HG03039 (cell line): ENCODE measurements around the gene AGAP9.
"Not testable (repeated sequence)": the region's sequence is repeated elsewhere in the genome, so short reads cannot be mapped to it uniquely, and the experiment has no call there.

Experiments used
- ATAC-seq: cut with Tn5 transposase; IDR thresholded peaks from one replicate; pipeline ENCODE4 v1.9.1; 2021; ENCODE audit warnings: mild to moderate bottlenecking, moderate library complexity; ENCODE audit not compliant: unreplicated experiment

The AGAP9 gene

DNA sequence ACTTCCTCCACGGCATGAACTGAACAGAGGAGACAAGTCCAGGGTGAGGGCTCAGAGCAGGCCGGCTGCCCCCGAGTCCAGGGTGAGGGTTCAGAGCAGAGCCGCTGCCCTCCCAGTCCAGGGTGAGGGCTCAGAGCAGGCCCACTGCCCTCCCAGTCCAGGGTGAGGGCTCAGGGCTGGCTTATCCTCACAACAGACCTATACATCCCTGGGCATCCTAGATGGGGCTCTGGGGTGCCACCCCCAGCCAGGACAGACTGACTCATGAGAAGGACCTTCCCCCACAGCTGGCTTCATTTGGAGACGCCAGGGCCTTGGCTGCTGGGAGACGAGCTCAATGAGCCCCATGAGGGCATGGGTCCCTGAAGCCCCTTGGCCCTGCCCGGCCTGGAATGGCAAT is 33.8 kb downstream of the AGAP9 start:
- ATAC-seq: not testable (repeated sequence)

DNA sequence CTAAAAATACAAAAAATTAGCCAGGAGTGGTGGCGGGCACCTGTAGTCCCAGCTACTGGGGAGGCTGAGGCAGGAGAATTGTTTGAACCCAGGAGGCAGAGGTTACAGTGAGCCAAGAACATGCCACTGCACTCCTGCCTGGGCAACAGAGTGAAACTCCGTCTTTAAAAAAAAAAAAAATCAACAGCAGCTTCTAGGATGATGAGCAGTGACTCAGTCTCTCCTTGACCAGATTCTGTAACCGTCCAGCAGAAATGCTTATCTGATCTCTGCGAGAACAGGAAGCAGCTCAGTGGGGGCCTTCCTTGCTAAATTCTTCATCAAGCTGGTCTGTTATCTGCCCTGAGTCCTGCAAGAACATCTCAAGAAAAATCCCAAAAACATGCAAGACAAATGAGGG is 37.5 kb downstream of the AGAP9 start:
- not testable (repeated sequence) for ATAC-seq

DNA sequence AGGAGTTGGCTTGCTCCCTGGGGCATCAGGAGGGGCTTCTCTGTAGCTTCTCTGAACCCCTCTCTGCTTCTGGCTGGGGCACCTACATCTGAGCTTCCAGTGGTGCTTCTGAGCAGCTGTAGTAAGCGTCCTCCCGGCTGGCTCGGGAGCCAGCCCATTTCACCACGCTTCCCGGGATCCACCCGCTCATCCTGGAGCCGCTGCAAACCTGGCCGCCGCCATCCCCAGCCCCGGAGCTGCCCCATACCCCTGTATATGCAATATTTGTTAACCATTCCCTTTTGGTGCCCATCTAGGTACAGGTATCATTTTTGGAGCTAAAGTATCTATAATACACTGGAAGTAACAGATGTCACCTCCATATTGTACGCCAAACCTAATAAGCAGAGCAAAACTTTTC is 38.7 kb downstream of the AGAP9 start:
- ATAC-seq: not testable (repeated sequence)

DNA sequence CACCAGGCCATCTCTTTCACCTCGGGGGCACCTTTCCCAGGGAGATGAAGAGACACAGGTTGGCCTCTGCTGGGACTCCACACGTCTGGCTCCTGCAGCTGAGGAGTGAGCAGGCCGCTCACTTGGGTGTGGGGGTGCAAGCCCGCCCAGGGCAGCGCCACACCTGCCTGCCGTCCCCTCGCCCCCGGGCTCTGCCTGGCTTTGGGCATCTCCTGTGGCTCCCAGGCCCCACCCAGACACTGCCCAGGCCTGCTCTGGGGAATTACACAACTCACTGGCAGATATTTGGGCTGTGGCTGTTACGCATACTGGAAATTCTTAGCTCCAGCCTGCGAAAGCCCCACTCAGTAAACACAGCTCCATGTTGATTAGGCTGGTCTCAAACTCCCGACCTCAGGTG is 39.5 kb downstream of the AGAP9 start, which contains the start of gene ANXA8:
Gene ANXA8, minus strand, starts transcription at position 193 of the 400 bp plus-strand sequence. Its CDS starts 182 bp downstream, at position 11.
- not testable (repeated sequence) for ATAC-seq

DNA sequence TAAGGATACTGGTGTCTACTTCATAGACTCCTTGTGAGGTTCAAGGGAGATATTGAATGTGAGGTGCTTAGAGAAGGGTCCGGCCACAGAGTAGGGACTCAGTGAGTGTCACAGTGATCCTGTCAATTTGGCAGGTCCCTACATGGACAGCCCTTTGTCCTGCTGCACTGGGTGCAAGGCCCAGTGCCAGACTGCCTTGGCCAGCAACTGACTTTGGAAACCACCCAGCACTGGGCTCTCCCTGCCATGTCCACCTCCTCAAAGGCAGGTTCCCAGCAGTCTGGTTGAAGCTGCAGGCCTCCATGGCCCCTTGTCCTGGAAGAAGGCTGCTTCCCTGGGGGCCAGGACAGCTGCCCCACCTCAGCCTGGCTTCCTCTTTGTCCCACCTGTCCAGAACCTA is 41.1 kb downstream of the AGAP9 start:
- not testable (repeated sequence) for ATAC-seq

DNA sequence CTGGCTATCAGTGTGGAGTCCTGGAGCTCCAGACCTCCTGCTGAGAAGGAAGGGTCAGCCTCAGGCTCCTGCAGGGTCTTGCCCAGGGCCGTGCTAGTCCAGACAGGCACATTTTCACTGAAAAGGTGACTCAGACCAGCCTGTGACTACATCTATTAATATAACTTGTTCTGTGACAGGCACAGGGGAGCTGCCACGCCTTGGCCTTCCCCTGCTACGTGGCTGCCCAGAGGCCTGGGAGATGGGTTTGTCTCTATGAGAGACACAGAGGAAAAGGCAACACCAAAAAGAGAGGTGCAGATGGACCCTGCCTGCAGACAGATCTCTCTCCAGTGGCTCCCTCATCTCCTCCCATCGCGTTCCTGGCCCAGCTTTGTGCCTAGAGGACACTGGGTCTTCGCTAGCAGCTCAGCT is 41.7 kb downstream of the AGAP9 start:
- ATAC-seq: not testable (repeated sequence)

DNA sequence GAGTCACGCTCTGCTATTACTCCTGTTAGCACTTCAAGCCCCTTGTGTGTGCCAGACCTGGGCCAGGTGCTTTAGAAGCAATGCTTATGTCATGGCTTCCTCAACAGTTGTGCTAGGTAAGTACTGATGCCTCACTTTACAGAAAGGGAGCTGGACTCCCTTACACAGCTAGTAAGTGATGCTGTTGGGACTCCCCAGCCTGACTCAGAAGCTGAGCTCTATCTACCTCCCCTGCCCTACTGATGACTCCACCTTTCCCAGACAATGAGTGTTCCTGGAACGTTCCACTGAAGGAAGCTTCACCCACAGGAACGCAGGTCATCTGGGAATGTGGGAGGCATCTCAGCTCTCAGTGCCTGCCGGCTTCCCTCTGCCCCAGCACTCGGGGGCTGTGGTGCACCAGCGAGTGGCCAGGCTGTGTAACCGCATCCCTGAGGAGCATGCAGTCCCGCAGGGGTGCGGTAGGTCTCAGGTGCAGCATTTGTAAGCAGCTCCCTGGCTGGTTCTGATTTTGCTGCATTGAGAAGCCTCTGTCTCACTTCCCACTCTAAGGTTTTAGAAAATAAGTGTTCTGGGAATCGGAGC is 42.2 kb downstream of the AGAP9 start:
- not testable (repeated sequence) for ATAC-seq

DNA sequence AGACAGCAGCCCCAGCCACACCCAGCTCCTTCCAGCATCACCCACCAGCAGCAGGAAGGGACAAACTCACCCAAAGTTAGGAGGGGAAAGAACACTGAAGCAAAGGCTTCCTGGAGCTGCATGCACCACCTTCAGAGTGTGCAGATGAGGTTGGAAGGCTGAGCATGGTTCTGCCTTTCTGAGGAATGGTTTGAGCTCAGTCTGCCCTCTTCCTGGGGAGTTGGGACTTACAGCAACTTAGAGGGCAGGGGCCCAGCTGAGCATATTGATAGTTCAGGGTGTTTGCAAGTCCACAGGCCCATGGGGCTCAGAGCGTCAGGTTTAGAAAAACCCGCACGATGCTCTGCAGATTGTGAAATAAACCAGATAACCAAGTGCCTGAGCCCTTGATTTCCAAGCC is 43.3 kb downstream of the AGAP9 start:
- not testable (repeated sequence) for ATAC-seq

DNA sequence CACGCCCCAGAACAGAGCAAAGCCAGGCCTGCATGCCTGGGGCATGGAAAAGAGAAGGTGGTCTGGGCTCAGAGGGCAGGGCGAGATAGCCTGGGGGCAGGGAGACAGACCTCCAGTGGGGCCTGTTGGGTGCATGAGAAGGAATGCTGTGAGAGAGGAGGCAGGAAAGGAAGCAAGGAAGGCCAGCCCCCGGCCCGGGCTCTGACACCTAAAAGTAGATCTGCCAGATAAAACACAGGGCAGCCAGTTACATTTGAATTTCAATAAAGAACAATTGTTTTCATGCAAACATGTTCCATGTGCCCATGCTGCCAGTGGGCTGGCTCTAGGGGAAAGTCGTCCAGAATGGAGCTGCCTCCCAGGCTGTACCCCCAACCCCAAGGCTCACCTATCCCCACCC is 45.3 kb downstream of the AGAP9 start:
- ATAC-seq: not testable (repeated sequence)

DNA sequence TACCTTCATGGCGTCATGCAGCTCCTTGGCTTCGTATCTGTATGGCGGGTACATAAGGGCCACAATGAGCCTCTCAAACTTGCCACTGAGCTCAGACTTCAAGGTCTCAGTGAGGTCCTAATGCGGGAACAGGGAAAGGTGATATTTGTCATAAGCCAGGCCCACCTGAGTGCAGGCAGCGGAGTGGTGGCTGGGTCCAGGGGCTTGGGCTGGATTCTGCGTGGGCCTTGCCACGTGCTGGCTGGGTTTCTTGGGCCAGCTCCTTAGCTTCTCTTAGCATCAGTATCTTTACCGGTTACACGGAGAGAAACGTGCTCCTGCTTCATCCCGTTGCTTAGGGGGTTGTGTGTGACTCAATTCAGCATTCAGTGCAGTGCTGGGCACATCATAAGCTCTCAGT is 46.4 kb downstream of the AGAP9 start:
- ATAC-seq: not testable (repeated sequence)

DNA sequence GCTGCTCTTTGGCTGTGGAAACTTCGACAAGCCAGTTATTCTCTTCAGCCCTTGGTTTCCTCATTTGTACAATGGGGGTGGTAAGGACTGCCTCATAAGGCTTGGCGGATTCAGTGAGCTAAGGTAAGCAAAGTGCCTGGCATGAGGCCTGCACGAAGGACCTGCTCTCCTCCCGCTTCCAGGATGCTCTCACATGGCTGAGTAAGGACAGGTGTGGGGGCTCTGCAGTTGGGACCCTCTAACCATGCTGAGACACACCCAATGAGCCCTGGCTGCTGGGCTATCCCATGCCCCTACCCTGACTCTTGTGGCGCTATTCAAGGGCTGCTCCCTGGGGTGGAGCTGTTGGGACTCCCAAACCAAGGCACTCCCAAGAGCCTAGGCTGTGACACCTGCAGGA is 48.3 kb downstream of the AGAP9 start:
- not testable (repeated sequence) for ATAC-seq

DNA sequence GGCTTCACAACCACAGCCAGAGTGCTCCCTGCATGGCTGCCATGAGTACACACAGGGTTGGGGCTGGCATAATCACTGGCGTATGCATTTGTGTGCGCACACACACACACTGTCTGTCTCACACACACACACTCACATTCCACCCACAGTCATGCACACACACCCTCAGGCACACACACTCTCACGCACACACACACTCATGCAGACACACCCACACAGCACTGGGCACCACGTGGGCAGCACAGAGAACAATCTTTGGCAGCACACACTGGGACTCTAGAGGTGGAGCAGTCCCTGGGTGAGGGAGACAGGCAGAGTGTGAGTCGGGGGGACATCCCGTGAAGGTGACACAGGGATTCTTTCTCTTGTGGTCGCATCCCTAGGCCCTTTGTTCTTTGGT is 49.9 kb downstream of the AGAP9 start:
- ATAC-seq: not testable (repeated sequence)

DNA sequence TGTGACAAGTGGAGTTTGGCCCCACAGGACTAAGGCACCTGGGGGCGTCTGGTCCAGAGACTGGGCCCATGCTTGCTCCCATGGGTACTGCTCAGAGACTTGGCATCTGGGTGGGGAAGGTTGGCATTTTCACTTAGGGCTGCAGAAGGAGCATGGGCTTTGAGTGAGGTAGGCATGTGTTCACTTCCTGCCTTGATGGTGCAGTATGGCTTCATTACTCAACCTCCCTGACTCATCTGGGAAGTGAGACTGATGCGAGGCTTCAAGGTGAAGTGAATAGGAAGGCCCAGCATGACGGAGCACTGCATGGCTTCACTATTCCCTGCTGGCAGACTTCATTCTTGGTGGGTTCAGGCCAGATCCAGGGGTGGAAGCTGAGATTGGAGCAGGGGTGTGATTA is 50.8 kb downstream of the AGAP9 start:
- ATAC-seq: not testable (repeated sequence)

DNA sequence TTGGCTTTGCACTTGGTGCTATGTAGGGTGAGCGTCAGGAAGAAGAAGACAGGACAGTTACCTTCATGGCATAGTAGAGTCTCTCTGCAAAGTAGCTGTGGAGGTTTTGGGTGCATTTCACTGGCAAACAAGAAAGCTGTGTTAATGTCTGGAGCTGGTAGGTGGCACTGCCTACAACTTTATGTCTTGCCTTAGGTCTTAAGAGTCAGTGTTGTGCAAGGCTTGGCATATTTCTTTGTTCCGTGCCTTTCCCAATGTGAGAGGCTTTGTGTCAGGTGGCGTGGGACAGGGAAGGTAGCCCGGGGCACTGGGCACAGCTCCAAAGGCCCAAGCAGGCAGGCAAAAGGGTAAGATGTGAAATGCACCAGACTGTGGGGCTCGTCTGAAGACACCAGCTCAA is 51.4 kb downstream of the AGAP9 start:
- ATAC-seq: not testable (repeated sequence)

DNA sequence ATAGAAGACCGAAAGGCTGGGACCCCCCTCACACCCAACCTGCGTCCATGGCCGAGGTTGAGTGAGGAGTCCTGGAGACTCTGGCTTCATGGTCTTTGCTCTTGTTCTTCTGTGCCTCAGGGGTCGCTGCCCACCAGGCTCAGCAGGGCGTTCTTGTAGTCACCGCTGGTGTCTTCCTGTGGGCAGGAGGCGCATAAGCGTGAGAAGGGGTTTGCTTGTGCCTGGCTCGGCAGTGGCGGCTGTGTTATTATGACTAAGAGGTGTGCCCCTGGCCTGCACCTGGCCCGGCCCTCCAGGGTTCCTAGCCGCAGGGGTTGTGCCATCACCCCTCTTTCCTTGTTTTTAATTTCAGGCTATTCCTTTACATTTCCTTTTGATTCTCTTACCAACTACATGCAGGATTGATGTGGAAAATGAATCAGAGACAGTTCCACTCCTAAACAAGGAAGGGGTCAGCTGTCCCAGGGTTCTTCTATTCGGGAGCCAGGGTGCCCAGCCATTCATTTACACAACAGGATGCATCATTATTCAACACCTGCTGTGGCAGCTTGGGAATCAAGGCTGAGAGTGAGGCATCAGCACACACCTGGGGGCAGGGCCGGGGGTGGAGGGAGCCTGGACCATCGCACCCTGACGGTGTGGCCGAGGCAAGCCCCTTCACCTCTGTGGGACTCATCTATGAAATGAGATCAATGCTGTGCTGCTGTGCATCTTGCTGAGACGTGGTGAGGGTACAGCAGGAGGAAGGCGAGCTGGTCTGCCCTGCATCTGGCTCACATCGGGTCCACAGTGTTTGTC is 54.5 kb downstream of the AGAP9 start:
- not testable (repeated sequence) for ATAC-seq

DNA sequence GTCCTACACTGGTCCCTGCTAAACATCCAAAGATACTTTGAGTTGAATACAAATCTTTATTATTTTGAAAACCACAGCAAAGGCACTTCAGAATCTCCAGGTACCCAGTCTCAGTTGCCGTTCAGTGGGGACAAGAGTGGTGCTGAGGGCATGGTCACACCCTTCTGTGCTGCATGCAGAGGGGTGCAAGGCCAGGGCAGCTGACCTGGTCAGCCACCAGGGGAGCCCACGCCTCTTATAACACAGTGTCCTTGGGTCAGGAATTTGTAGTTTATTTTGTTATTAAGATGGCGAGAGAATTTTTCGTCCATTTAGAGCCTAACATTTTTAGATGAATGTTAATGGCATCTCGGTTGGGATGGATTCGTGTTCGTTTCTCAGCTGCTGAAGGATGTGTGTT is 55.5 kb downstream of the AGAP9 start:
- ATAC-seq: not testable (repeated sequence)

DNA sequence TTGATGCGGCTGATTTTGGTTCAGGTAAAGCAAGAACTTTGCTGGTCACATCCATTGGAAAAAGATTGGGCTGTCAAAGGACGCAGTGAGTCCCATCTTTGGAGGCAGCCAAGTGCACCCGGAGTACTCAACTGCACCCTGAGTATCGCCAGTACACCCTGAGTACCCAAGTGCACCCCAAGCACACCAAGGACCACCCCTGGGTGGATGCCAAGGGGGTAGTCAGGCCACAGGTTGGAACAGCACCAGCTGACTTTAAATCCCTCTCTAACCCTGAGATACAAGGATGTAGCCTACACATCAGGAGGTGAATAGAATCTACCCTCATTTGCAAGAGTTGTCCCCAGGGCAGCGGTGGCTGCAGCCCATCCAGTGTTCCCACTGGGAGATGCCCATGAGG is 56.0 kb downstream of the AGAP9 start:
- ATAC-seq: not testable (repeated sequence)

DNA sequence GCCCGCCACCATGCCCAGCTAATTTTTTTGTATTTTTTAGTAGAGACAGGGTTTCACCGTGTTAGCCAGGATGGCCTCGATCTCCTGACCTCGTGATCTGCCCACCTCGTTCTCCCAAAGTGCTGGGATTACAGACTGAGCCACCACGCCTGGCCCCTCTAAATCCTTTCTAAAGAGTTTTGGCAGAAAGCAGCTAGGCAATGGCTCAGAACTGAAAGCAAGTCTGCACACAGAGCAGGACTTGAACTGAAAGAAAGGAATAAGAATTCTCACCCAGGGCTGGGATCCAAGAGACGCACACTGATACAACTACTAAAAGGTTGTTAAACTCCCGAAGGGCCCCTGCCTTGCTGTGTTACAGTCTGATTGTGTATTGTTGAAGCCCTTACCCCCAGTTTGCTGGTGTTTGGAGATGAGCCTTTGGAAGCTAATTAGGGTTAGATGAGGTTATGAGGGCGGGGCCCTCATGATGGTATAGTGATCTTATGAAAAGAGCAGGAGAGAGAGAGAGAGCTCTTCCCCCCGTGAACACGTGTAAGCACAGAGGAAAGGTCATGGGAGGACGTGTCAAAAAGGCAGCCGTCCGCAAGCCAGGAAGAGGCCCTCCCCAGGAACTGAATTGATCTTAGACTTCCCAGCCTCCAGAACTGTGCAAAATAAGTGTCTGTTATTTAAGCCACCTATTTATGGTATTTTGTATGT is 58.1 kb downstream of the AGAP9 start:
- not testable (repeated sequence) for ATAC-seq

DNA sequence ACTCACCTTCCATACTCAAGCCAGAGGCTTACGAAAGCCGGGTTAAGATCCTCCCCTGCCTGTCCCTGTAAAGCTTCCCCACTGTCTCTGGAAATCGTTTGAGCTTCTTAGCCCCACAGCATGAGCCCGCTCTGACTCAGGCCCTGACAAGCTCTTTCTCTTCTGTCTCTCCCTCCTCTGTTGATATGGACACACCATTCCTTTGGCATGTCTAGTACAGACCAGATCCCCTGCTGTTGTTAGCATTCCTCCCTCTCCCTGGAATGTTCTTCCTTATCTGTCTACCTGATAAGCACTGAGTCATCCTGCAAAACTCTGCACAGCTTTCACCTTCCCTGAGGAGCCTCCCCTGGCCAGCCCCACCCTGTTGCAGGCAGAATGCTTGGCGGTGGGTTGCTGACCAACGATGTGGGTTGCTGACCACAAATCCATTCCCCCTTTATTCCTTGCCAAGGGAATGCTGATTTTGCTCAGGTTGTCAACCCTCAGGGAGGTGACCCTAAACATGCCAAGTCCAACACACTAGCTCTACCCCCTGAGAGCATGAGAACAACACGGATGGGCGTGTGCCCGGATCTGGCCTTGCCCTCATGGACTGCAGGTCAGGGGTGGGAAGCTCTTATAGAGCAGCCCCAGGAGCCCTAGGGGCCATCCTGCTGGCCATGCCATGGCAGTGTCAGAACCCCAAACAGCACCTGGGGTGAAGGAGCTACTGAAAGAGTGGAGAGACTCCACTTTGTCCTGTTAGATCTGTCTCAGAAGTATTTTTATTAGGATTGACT is 60.7 kb downstream of the AGAP9 start:
- not testable (repeated sequence) for ATAC-seq

DNA sequence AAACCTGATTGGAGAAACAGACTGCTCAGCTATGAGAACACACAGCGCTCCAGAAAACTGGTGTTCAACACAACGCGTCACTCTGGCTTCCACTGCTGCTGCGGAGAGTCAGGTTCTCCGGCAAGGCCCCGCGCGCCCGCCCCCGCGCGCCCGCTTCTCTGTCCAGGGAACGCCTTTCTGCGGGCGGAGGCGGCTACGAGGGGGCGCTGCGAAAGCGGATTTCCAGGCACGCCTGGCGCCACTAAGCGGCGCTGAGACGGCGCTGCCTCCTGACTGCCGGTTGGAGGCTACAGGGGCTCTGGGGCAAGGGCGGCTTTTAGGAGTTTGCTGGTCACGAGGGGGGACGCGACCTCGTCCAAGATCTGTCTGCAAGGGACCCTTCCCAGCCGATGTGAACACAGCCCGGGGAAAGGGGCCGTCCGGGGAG is 62.2 kb downstream of the AGAP9 start:
- not testable (repeated sequence) for ATAC-seq
